GM23248 (cell line): ENCODE data around the gene DENND5B.

Source experiments
- EZH2 ChIP-seq: fragments of 200-600 bp; sonication (generic); IDR thresholded peaks from 2 replicates; pipeline ENCODE4 v1.6.1; 2018; ENCODE audit warnings: antibody characterized with exemption, mild to moderate bottlenecking; ENCODE audit not compliant: insufficient read depth, poor library complexity, severe bottlenecking
- EZH2phosphoT487 ChIP-seq: fragments of 200-600 bp; sonication (generic); IDR thresholded peaks from 2 replicates; pipeline ENCODE4 v1.6.1; 2018; ENCODE audit warnings: antibody characterized with exemption, moderate library complexity, mild to moderate bottlenecking, low read depth; ENCODE audit not compliant: insufficient read depth

DNA sequence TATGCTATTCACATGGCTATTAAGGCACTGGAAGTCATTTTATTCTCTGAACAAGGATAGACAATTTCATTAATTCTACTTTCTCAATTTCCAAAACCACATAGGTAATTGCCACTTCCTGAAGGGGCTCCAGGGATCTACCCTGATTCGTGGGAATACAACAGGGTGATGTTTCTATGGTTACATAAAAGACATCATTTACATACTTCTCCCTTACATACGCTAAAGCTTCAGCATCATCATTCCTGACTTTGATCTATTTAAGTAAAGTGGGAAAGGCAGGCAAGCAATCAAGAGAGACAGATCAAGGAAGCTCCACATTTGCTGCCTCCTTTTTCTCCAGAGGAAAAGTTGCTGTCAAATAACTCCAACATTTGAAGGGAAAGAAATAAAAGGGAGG is 146.2 kb downstream of the DENND5B start:
- TF ChIP-seq EZH2phosphoT487 (no peak), EZH2 (no peak)
